Fibroblast of skin of left biceps (primary cell): ENCODE results near the gene MAP1LC3B.

Experiments used
- DNase-seq, 2 experiments: peaks; one replicate each; pipeline ENCODE4 v3.0.0-alpha.2; 2013; ENCODE audit warnings: low read depth in 2 of 2

The MAP1LC3B gene

GRCh38 chr16:87432330-87432915, 40.3 kb downstream of the MAP1LC3B start:
- DNase-seq: no peak

DNA sequence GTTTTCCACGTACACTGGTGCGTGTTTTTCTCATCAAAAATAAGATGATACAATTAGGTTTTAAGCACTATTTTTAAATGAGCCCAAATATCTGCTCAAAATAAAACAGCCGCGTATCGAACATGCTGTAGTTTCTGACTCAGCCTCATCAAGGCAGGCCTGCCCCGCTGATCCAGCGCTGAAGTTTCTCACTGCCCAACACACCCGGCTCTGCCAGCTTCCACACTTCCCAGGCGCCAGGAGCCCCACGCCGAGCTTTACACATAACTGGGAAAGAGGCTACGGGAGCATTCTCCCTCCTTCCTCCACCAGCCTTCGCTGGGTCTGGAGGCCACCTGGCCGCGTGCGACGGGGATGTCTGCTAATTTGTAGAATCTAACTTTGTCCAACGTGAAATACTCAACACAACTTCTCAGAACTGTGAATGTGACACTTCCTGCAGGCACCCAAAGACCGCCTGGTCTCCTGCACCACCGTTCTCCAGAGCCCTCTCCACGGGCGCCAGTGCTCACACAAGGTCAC, 42.1 kb downstream of the MAP1LC3B start:
- DNase-seq: no peak

GRCh38 chr16:87435372-87436224, 43.5 kb downstream of the MAP1LC3B start:
- peak; percentile 75 to 82 for DNase-seq

GRCh38 chr16:87436225-87437172, 44.4 kb downstream of the MAP1LC3B start:
- no peak for DNase-seq

DNA sequence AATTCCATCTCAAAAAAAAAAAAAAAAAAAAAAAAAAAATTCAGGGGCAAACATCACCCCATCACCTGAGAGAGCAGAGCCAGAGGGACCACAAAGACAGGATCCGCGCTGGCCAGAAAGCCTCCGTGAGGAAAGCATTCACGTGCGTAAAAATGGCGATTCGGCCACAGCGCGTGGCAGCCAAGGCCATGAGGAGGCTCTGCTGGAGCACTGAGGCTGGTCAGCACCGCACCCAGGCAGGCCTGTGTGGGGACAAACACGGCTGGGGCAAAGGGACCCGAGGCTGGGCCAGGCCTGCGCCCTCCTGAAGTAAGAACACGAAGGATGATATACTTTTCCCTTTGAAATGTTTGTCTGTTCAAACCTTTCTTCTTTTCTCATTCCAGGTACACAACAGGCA, 45.2 kb downstream of the MAP1LC3B start:
- no peak for DNase-seq

GRCh38 chr16:87437911-87438610, 45.9 kb downstream of the MAP1LC3B start:
- no peak for DNase-seq

- no peak for DNase-seq
Measured at GRCh38 chr16:87438611-87438985, 46.5 kb downstream of the MAP1LC3B start.

GRCh38 chr16:87439926-87440325, 47.8 kb downstream of the MAP1LC3B start:
- DNase-seq: no peak

- no peak for DNase-seq
Measured at GRCh38 chr16:87441886-87442580, 49.9 kb downstream of the MAP1LC3B start.

DNA sequence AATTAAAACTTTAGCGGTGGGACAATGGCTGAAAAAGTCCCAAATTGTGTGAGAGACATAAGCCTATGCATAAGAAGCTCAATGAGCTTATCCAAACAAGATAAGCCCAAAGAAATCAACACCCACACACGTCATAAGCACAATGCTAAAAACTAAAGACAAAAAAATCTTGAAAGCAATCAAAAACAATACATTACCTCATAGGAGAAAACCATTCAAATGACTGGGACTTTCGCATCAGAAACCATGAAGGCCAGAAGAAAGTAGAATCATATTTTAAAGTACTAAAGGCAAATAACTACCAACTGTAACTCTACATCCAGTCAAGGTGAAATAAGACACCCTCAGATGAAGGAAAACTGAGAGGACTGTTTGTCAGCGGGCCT, 50.4 kb downstream of the MAP1LC3B start:
- DNase-seq: no peak

- DNase-seq: no peak
Measured at GRCh38 chr16:87443016-87443415, 50.9 kb downstream of the MAP1LC3B start.

DNA sequence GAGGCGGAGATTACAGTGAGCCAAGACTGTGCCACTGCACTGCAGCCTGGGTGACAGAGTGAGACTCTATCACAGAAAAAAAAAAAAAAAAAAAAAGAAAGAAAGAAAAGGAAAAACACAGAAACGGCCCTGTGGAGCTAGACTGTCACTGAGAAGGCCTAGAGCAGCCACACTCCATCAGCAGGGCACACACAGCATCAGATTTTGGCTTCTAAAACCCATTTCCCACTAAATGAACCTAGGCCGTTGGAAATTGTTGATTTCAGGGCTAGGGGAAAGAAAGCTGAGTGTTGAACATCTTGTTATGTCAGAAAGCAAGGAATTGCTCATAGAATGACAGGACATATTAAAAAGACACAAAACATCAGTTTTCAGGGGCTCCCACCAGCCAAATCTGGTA, 51.8 kb downstream of the MAP1LC3B start:
- DNase-seq: no peak

DNA sequence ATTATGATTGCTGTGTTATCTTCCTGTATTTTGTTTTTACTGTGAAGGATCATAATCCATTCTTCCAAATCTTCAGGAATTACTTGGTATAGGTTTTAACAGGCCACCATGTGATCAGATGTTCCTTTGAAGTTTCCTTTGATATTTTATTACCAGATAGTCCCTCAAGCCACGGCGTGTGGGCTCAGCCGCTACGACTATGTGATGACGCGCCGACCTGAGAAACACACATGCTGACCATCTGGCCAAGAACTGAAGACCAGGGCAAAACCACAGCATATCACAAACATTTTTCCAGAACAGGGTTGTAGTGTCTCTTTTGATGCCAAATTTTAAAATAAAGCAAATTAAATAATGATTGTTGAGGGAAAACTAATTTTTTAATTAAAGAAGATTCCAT, 53.4 kb downstream of the MAP1LC3B start:
- DNase-seq: peak in 1 of 2 experiments; percentile 39

DNA sequence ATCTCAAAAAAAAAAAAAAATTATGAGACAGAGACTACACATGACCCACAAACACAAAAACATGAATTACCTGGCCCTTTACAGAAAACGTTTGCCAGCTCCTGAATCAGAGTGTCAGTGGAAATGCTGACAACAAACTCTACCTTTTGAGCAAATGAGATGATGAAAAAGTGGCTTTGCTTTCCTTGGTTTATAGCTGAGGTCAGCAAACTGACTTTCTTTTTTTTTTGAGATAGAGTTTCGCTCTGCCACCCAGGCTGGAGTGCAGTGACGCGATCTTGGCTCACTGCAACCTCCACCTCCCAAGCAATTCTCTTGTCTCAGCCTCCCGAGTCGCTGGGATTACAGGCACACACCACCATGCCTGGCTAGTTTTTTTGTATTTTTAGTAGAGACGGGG, 54.3 kb downstream of the MAP1LC3B start:
- DNase-seq: no peak

DNA sequence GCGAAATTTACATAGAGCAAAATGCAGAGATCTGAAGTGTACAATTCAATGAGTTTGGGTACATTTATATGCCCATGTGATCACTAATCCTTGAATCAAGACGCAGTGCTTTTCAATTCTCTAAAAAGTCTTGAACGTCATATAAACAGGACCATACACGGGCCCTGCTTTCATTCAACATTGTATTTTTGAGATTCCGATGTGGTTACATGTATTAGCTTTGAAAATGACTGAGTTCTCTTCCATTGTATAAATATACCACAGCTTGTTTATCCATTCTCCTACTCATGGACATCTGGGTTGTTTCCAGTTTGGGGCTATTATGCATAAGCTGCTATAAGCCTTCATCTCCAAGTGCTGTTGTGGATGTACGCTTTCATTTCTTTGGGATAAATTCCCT, 55.2 kb downstream of the MAP1LC3B start:
- no peak for DNase-seq

DNA sequence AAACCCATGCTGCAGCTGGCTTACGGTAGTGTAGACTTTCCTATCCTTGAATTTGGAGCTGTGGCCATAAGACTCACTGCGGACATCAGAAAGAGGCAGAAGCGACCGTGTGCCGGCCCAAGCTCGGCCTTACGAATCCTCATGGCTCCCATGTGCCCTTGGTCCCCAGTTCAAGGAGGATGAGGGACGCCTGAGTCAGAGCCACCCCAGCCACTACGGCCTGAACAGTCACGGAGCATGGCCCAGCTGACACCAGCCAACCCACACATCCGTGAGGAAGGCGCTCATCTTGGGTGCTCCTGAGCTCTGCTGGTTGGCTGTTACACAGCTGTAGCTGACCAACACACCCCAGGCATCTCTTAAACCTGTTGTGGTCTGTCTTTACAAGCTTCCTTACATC, 56.7 kb downstream of the MAP1LC3B start:
- no peak for DNase-seq

DNA sequence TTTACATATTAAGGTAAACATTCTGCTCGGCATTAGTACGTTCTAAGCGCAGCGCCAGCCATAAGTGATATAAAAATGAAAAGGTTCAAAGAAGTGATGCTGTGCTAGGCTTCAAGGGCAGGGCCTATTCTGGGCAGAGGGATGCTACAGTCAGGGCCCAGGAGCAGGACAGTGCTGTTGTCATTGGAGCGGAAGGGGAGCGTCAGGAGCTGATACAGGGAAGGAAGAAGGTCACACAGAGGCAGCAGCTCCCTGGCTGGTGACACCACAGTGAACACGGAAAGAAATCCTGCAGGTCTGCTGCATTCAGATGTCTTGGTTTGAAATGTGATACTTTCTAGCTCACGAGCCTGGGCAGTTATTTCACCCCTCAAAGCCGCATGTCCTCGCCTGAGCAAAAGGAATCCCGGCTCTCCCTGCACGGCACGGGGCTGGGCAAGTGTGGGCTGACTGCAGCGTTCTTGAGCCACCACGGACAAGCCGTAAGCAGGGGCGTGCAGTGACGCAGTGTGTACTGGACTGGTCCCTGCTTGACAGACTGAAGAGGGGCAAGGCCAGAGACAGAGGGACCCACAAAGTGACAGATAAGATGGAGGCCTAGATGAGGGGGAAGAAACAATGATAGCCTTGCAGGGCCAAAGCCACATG, 59.6 kb downstream of the MAP1LC3B start:
- DNase-seq: no peak

GRCh38 chr16:87453326-87453725, 61.2 kb downstream of the MAP1LC3B start:
- no peak for DNase-seq
